Measurements from ENCODE around the gene DNAH2. TPM values are rescaled to one million over a fixed set of nuclear protein-coding genes. Genes with fewer than 3 reads are reported as not detected.

Gene DNAH2
- total RNA-seq, 4 donors from 2014 or later = under 0.01 to 0.22 (median 0.20) TPM; not detected in 1

DNA sequence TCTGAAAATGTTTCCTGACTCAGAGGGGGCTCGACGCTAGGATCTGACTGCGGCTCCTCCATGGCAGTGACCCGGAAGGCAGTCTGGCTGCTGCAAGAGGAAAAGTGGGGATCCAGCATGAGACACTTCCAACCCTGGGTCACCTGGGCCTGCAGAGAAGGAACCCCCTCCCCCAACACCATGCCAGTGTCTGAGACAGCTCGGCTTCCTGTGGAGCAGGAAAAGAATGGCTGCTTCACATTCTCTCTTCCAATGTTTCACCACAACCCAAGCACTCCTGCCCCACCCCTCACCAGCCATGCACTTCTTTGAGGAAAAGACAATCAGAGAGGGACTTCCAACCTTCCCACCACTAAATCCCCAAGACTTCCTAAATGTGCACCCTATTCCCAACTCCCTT, 41.0 kb upstream of the DNAH2 start:
- WGBS, 2 donors = 40 to 84% methylated on average over 1 to 5 of the region's 5 CpGs
- intact Hi-C loops (cut with DNase I) = no loop called here
- H3K9me3 ChIP-seq = no peaks in the 10 kb centered on the region
- no peaks in the 10 kb centered on the region for H3K4me1 ChIP-seq
- no peak overlapping the region for H3K27ac ChIP-seq
- DNase-seq = no peak
- H3K4me3 ChIP-seq (replicated peaks in 1 of 3) = no peak overlapping the region
- peaks cover 28 to 34% of the 10 kb centered on the region in 2 donors for H3K36me3 ChIP-seq
- no peaks in the 10 kb centered on the region for H3K27me3 ChIP-seq
- TF ChIP-seq, protein P1, sequence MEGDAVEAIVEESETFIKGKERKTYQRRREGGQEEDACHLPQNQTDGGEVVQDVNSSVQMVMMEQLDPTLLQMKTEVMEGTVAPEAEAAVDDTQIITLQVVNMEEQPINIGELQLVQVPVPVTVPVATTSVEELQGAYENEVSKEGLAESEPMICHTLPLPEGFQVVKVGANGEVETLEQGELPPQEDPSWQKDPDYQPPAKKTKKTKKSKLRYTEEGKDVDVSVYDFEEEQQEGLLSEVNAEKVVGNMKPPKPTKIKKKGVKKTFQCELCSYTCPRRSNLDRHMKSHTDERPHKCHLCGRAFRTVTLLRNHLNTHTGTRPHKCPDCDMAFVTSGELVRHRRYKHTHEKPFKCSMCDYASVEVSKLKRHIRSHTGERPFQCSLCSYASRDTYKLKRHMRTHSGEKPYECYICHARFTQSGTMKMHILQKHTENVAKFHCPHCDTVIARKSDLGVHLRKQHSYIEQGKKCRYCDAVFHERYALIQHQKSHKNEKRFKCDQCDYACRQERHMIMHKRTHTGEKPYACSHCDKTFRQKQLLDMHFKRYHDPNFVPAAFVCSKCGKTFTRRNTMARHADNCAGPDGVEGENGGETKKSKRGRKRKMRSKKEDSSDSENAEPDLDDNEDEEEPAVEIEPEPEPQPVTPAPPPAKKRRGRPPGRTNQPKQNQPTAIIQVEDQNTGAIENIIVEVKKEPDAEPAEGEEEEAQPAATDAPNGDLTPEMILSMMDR (IDR thresholded peaks at IDR 0.05) = no peak
- TF ChIP-seq POLR2A (IDR thresholded peaks at IDR 0.05) = no peak

DNA sequence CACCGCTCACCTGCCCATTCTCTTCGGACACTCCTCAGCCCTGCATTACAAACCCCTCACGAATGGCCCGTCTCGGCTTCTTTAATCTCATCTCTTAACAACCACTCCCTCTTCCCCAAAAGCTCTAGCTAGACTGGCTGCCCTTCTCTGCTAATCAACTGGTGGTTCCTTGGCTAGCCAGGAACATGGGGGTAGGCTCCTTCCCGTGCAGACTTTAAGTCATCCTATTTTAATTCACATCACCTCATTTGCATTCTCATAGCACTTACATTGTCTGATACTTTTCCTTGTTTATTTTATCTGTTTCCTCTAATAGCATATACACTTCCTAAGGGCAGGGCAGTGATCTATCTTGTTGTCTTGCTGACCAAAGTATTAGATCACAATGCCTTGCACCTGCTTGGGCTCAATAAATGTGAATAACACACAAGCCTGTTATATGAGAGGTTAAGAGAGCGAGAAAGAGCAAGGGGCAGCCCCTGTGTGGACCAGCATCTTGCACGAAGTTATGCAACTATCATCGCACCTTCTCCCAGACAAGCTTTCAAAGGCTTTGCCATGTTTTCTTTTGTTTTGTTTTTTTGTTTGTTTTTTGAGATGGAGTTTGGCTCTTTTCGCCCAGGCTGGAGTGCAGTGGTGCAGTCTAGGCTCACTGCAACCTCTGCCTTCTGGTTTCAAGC, 40.0 kb upstream of the DNAH2 start:
- Histone ChIP-seq H3K27me3 (no peaks in the 10 kb centered on the region), H3K27ac (no peak overlapping the region), H3K9me3 (no peaks in the 10 kb centered on the region), H3K4me3 (replicated peaks in 1 of 3) (no peak overlapping the region), H3K4me1 (no peaks in the 10 kb centered on the region), H3K36me3 (peaks cover 28 to 31% of the 10 kb centered on the region in 2 donors)
- TF ChIP-seq, protein P1 (IDR thresholded peaks at IDR 0.05) = no peak
- TF ChIP-seq POLR2A (IDR thresholded peaks at IDR 0.05) = no peak
- DNase-seq = no peak
- WGBS, 2 donors = 73 to 77% methylated on average over 10 of the region's 10 CpGs
- intact Hi-C loops (cut with DNase I) = no loop called here

DNA sequence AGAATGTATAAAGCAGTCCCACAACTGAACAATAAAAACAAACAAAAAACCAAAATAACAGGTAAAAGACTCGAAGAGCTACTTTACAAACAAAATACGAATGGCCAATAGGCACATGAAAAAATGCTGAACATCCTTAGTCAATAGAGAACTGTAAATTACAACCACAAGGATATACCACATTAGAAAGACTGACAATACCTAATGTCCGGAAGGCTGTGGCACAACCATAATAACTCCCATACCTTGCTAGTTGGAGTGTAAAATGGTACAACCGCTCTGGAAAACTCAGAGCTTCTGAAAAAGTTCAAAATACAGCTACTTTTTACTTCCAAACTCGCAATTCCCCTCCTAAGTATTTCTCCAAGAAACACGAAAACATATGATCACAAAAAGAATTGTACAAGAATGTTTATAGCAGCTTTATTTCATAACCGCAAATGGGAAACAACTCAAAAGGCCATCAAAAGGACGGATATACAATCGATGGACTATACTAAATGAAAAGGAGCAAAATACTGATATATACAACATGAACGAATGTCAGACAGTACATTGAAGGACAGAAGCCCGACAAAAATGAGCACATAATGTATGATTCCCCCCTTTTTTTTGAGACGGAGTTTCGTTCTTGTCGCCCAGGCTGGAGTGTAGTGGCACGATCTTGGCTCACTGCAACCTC, 32.6 kb upstream of the DNAH2 start:
- no peak for TF ChIP-seq POLR2A (IDR thresholded peaks at IDR 0.05)
- TF ChIP-seq, protein P1 (IDR thresholded peaks at IDR 0.05) = no peak
- intact Hi-C loops (cut with DNase I) = loop anchor here (5.0 kb wide), 2 partner anchors 53 to 113 kb away; partner anchors contain the start of gene SHBG
- H3K4me3 ChIP-seq (replicated peaks in 1 of 3) = peak overlapping the region in 2 of 3 donors; percentile 88 to 89
- DNase-seq = no peak
- no peaks in the 10 kb centered on the region for H3K27me3 ChIP-seq
- no peaks in the 10 kb centered on the region for H3K36me3 ChIP-seq
- WGBS, 2 donors = 63 to 67% methylated on average over 15 of the region's 15 CpGs
- peaks cover 21% of the 10 kb centered on the region in 2 donors for H3K4me1 ChIP-seq
- H3K9me3 ChIP-seq = no peaks in the 10 kb centered on the region
- H3K27ac ChIP-seq = peak overlapping the region in 2 of 3 donors; percentile 89 to 99

DNA sequence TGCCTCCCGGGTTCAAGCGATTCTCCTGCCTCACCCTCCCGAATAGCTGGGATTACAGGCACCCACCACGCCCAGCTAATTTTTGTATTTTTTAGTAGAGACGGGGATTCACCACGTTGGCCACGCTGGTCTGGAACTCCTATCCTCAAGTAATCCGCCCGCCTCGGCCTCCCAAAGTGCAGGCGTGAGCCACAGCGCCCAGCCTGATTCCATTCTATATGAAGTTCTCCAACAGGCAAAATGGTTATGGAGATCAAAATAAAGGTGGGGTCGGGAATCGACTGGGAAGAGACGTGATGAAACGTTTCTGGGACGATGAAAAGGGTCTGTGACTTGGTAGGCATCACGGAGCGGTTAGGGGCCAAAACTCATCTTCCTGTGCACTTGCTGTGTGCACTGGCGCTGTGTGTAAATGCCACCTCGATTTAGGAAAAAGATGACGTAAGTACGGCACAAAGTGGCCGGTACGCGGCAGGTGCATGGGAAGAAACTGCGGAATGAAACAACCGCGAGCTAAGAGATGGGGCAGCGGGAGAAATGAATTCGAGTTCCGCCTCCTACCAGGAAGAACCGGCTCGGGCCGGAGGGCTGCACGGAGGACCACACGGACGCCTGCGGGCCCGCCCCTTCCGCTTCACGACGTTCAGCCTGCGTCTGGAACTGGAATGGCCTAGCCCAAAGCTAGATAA, 31.9 kb upstream of the DNAH2 start:
- Histone ChIP-seq H3K9me3 (no peaks in the 10 kb centered on the region), H3K36me3 (no peaks in the 10 kb centered on the region), H3K4me1 (peaks cover 21% of the 10 kb centered on the region in 2 donors), H3K27me3 (no peaks in the 10 kb centered on the region), H3K27ac (peak overlapping the region; percentile 89 to 99 (median 97)), H3K4me3 (replicated peaks in 1 of 3) (peak overlapping the region; percentile 88 to 96 (median 89))
- TF ChIP-seq, protein P1 (IDR thresholded peaks at IDR 0.05) = no peak
- TF ChIP-seq POLR2A (IDR thresholded peaks at IDR 0.05) = peak in 1 of 2 donors; percentile 56
- intact Hi-C loops (cut with DNase I) = loop anchor here (5.0 kb wide), 2 partner anchors 53 to 113 kb away; partner anchors contain the start of gene SHBG
- WGBS, 2 donors = 5 to 7% methylated on average over 42 to 44 of the region's 44 CpGs
- peak; percentile 91 to 93 for DNase-seq
